Measurements from ENCODE around the gene ZNF595. TPM values are rescaled to one million over a fixed set of nuclear protein-coding genes. Genes with fewer than 3 reads are reported as not detected.

Gene ZNF595
- total RNA-seq, 1 experiment from 2014 or later: 12.5 TPM

- Histone ChIP-seq H2BK120ac (ENCODE audit: low read depth, low read length, poor library complexity, severe bottlenecking) (no peak overlapping the region), H3K27ac (ENCODE audit: insufficient read length, low read depth, low read length) (no peak overlapping the region), H4K5ac (ENCODE audit: insufficient read length, low read depth, low read length) (no peak overlapping the region), H2BK20ac (ENCODE audit: low read depth, low read length, poor library complexity, severe bottlenecking) (no peak overlapping the region), H3K9me3 (ENCODE audit: control insufficient read depth, low read depth, low read length) (peaks cover 21% of the 10 kb centered on the region), H3K23ac (ENCODE audit: insufficient read length, low read depth, low read length) (no peak overlapping the region), H3K79me1 (ENCODE audit: insufficient read depth, low read depth, low read length, poor library complexity, severe bottlenecking) (no peaks in the 10 kb centered on the region), H4K91ac (ENCODE audit: insufficient read length, low read depth, low read length) (no peak overlapping the region), H3K4me2 (ENCODE audit: insufficient read depth, insufficient read length, low read length) (peak overlapping the region; percentile 43), H4K20me1 (ENCODE audit: control insufficient read depth, insufficient read depth, insufficient read length) (no peaks in the 10 kb centered on the region), H4K8ac (replicated peaks; ENCODE audit: insufficient read length, low read depth, low read length) (no peak overlapping the region), H3K4ac (ENCODE audit: low read depth, low read length) (no peak overlapping the region), H3K23me2 (ENCODE audit: insufficient read length, low read depth, low read length, poor library complexity, severe bottlenecking) (no peaks in the 10 kb centered on the region), H3K9ac (ENCODE audit: extremely low read depth, insufficient read length, low read length) (no peak overlapping the region), H3K27me3 (ENCODE audit: insufficient read depth, low read length) (peaks cover 36% of the 10 kb centered on the region), H2BK12ac (ENCODE audit: insufficient read length, low read depth, low read length) (no peak overlapping the region), H2AFZ (ENCODE audit: low read length) (no peak overlapping the region), H2BK5ac (ENCODE audit: insufficient read length, low read length) (no peak overlapping the region), H3K14ac (ENCODE audit: insufficient read depth, low read length) (no peak overlapping the region; the same call in 1 of the 2 replicates), H3K18ac (ENCODE audit: insufficient read length, low read depth, low read length) (no peak overlapping the region), H2BK15ac (ENCODE audit: low read depth, low read length) (no peak overlapping the region; the same call in 1 of the 2 replicates), H2AK5ac (ENCODE audit: insufficient read length, low read length) (no peak overlapping the region), H3K79me2 (ENCODE audit: insufficient read depth, low read length) (no peaks in the 10 kb centered on the region), H3K4me1 (ENCODE audit: insufficient read depth, low read length) (no peaks in the 10 kb centered on the region), H3T11ph (ENCODE audit: low read length) (no peak overlapping the region), H3K56ac (ENCODE audit: insufficient read length, low read depth, low read length) (no peak overlapping the region)
- Mint-ChIP-seq H3K9me3 (peaks cover 89 to 93% of the 10 kb centered on the region in 2 experiments), H3K27ac (no peak overlapping the region), H3K4me1 (no peaks in the 10 kb centered on the region), H3K4me3 (no peak overlapping the region), H3K36me3 (ENCODE audit: insufficient read depth in 1 of 3, low read depth in 3 of 3) (peaks cover 9 to 43% (median 22%) of the 10 kb centered on the region in 3 experiments), H3K27me3 (ENCODE audit: low read depth) (peaks cover 22% of the 10 kb centered on the region)
- no CpG with 5 or more reads among the region's 91 CpGs for WGBS (ENCODE audit: extremely low coverage, insufficient read length, low lambda C conversion rate)
- no peak for TF ChIP-seq CTCF (conservative IDR thresholded peaks at IDR 0.05)
- DNase-seq: no peak
Observed at GRCh38 chr4:107444-108429, 54.6 kb downstream of the ZNF595 start.

Measured in H9 (cell line).